ENCODE results near the gene ADGRG6.

Gene ADGRG6

DNA sequence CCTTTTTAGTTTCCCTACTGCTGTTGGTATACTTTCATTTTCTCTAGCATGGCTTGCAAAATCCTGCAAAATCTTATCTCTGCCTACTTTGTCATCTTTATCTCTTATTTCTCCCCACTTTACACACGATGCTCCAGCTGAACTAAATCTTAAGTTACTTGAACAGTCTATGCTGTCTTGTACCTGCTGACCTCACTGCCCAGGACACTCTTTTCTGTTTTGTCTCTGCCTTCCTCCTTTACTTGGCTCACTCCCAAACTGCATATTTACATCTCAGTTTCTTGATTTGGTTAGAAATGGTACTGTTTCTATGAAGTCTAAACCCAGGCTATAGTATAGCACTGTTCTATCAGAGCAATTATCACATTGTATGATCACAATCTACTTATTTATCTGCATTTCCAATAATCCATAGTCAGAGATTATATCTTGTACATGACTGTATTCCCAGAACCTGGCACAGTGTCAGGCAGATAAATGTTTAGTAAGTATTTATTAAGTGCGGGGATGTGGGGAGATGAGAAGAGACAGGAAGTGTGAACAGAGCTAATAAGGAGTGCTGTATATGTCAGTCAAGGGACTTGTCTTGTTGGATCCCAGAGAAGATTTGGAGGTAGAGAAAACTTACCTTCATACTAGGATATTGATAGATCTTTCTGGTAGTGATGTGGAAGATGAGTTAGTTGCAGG, 57.6 kb downstream of the ADGRG6 start:
- Mint-ChIP-seq H3K4me3 (no peak overlapping the region), H3K9me3 (no peaks in the 10 kb centered on the region), H3K36me3 (ENCODE audit: low read depth) (no peaks in the 10 kb centered on the region), H3K27ac (no peak overlapping the region), H3K27me3 (ENCODE audit: low read depth, poor library complexity) (peaks cover 3% of the 10 kb centered on the region), H3K4me1 (no peaks in the 10 kb centered on the region)
- TF ChIP-seq, protein P1, sequence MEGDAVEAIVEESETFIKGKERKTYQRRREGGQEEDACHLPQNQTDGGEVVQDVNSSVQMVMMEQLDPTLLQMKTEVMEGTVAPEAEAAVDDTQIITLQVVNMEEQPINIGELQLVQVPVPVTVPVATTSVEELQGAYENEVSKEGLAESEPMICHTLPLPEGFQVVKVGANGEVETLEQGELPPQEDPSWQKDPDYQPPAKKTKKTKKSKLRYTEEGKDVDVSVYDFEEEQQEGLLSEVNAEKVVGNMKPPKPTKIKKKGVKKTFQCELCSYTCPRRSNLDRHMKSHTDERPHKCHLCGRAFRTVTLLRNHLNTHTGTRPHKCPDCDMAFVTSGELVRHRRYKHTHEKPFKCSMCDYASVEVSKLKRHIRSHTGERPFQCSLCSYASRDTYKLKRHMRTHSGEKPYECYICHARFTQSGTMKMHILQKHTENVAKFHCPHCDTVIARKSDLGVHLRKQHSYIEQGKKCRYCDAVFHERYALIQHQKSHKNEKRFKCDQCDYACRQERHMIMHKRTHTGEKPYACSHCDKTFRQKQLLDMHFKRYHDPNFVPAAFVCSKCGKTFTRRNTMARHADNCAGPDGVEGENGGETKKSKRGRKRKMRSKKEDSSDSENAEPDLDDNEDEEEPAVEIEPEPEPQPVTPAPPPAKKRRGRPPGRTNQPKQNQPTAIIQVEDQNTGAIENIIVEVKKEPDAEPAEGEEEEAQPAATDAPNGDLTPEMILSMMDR (IDR thresholded peaks at IDR 0.05) = no peak
- no peak for DNase-seq

DNA sequence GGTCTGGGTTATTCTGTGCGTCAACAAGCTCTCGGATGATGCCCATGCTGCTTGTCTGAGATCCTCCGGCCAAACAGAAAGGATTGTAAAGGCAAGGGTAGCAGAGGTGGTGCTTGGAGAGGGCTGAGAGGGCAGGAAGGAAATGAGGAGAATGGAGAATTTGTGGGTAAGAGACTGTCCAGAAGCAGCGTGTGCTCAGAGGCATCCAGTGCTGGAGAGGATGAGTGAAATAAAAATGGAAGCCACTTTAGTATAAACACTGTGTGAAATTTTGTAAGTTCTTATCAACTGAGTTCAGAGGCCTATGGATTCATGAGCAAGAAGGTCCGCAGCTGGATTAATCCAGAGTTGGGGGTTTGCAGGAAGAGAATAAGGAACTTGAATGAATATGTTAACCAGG, 59.5 kb downstream of the ADGRG6 start:
- Mint-ChIP-seq H3K4me3 (no peak overlapping the region), H3K27ac (peak overlapping the region; percentile 79), H3K9me3 (no peaks in the 10 kb centered on the region), H3K27me3 (ENCODE audit: low read depth, poor library complexity) (no peaks in the 10 kb centered on the region), H3K36me3 (ENCODE audit: low read depth) (no peaks in the 10 kb centered on the region), H3K4me1 (no peaks in the 10 kb centered on the region)
- DNase-seq = no peak
- TF ChIP-seq, protein P1 (IDR thresholded peaks at IDR 0.05) = no peak

DNA sequence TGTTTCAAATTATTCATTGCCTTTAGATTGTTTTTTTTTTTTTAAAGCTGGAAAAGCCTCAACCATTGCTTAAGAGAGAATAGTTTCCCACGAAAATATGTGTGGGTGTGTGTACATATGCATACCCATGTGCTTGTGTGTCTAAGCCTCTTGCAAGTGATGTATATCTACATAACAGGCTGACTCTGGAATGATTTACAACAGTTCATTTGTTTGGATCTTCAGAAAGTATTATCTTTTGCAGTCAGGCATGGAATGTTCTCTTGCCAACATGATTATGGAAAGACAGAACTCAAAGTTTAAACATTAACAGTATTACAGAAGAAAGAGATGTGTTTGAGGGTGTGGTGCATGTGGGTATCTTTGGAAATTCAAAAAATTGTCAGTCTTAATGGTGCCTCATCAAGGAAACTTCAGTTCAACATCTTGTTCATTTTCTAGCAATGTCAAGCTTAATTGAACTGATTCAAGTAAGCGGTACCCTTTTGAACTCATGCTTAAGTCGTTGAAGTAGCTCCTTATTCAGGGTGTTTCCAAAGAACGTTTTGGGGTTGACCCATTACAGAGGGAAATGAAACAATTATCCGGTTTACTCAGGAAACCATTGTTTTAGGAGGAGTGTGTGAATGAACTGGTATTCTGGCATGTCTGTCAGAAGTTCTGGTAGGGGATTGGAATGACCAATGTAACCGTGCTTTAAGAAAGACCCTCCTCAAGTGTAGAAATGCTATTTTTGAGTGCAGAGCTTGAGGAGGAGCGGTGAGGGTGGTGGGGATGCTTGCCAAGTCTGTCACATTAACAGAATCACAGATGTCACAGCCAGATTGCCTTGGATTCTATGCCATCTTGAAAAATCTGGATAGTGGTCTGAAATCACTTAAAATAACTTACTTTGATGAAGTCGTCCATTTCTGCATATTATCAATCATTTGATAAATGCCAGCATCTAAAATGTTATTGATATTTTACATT, 60.3 kb downstream of the ADGRG6 start:
- H3K4me3 Mint-ChIP-seq = no peak overlapping the region
- no peaks in the 10 kb centered on the region for H3K36me3 Mint-ChIP-seq (ENCODE audit: low read depth)
- no peak for DNase-seq
- H3K27ac Mint-ChIP-seq = no peak overlapping the region
- no peaks in the 10 kb centered on the region for H3K27me3 Mint-ChIP-seq (ENCODE audit: low read depth, poor library complexity)
- TF ChIP-seq, protein P1 (IDR thresholded peaks at IDR 0.05) = no peak
- no peaks in the 10 kb centered on the region for H3K9me3 Mint-ChIP-seq
- H3K4me1 Mint-ChIP-seq = no peaks in the 10 kb centered on the region

DNA sequence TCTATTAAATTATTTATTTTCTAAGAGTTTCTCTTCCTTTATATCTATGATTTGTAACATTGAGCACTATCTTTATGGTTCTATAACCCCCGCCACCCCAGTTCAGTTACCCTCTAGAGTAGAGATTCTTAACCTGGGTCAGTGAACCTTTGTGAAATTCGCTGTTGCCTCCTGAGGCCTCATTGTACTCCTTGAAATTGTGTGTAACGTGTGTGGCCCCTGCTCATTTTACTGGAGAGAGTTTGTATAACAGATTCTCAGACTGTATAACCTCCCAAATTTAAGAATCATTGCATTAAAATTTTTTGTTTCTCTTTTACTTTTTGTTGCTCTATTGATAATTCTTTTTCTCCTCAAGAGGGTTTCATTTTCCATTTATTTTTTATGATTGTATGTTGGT, 65.3 kb downstream of the ADGRG6 start:
- no peak for DNase-seq
- no peaks in the 10 kb centered on the region for H3K4me1 Mint-ChIP-seq
- H3K36me3 Mint-ChIP-seq (ENCODE audit: low read depth) = no peaks in the 10 kb centered on the region
- no peaks in the 10 kb centered on the region for H3K9me3 Mint-ChIP-seq
- H3K27ac Mint-ChIP-seq = peak overlapping the region; percentile 79
- no peaks in the 10 kb centered on the region for H3K27me3 Mint-ChIP-seq (ENCODE audit: low read depth, poor library complexity)
- TF ChIP-seq, protein P1 (IDR thresholded peaks at IDR 0.05) = no peak
- no peak overlapping the region for H3K4me3 Mint-ChIP-seq

DNA sequence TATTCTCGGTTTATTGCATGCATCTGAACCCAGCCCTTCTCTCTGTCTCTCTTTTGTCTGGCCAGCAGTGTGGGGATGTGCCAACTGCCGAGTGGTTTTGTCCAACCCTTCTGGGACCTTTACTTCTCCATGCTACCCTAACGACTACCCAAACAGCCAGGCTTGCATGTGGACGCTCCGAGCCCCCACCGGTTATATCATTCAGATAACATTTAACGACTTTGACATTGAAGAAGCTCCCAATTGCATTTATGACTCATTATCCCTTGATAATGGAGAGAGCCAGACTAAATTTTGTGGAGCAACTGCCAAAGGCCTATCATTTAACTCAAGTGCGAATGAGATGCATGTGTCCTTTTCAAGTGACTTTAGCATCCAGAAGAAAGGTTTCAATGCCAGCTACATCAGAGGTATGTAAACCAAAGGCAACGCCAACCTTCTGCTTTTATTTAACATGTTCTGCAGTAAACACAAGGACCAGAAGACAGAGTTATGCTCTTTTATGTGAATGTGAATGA, 65.8 kb downstream of the ADGRG6 start:
- Mint-ChIP-seq H3K4me1 (no peaks in the 10 kb centered on the region), H3K9me3 (no peaks in the 10 kb centered on the region), H3K27ac (no peak overlapping the region), H3K36me3 (ENCODE audit: low read depth) (no peaks in the 10 kb centered on the region), H3K4me3 (no peak overlapping the region), H3K27me3 (ENCODE audit: low read depth, poor library complexity) (no peaks in the 10 kb centered on the region)
- TF ChIP-seq, protein P1 (IDR thresholded peaks at IDR 0.05) = no peak
- no peak for DNase-seq
